Activated naive CD4-positive, alpha-beta T cell treated with anti-CD3 and anti-CD28 coated beads, Interleukin-2, amount 10 ng/mL, durations not matched to agents 7 days and 5 days (primary cell): ENCODE measurements around the gene NHLRC3.
"Not testable (repeated sequence)": the region's sequence is repeated elsewhere in the genome, so short reads cannot be mapped to it uniquely, and the experiment has no call there.

ENCODE experiments used
- CTCF ChIA-PET: fragments of 350-600 bp; sonication (Branson Sonifier 250); formaldehyde crosslinking; loops from one replicate; lab custom pipeline; 2021; ENCODE audit warnings: antibody characterized with exemption; lab: Charles Lee
- DNase-seq: peaks from one replicate; pipeline ENCODE4 v3.0.0-alpha.2; 2020
- H3K27ac Mint-ChIP-seq: one replicate; pipeline ENCODE4 v1.8.0; 2021; ENCODE audit warnings: mild to moderate bottlenecking, moderate library complexity, mixed read lengths
- H3K27me3 Mint-ChIP-seq: one replicate; pipeline ENCODE4 v1.8.0; 2021; ENCODE audit warnings: mild to moderate bottlenecking, mixed read lengths
- H3K36me3 Mint-ChIP-seq: one replicate; pipeline ENCODE4 v1.8.0; 2021; ENCODE audit warnings: mixed read lengths
- H3K4me1 Mint-ChIP-seq: one replicate; pipeline ENCODE4 v1.8.0; 2021; ENCODE audit warnings: mixed read lengths
- H3K4me3 Mint-ChIP-seq: one replicate; pipeline ENCODE4 v1.8.0; 2021; ENCODE audit warnings: mild to moderate bottlenecking, moderate library complexity, mixed read lengths
- H3K9me3 Mint-ChIP-seq: one replicate; pipeline ENCODE4 v1.8.0; 2021; ENCODE audit warnings: mixed read lengths

Gene NHLRC3

DNA sequence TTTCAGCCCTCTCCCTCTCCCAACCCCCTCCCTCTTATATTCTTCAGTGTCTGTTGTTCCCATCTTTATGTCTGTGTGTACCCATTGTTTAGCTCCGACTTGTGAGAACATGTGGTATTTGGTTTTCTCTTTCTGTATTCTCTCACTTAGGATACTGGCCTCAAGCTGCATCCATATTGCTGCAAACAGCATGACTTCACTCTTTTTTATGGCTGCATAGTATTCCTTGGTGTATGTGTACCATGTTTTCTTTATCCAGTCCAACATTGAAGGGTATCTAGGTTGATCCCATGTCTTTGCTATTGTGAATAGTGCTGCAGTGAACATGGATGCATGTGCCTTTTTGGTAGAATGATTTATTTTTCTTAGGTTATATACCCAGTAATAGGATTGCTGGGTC, 17.8 kb downstream of the NHLRC3 start:
- CTCF ChIA-PET, result no interaction called here
- H3K4me3 Mint-ChIP-seq, result no peak overlapping the region

GRCh38 chr13:39058040-39058439, 19.8 kb downstream of the NHLRC3 start:
- Mint-ChIP-seq H3K9me3 (peaks cover 4% of the 10 kb centered on the region), H3K27me3 (no peaks in the 10 kb centered on the region), H3K36me3 (peaks cover 10% of the 10 kb centered on the region), H3K27ac (no peak overlapping the region), H3K4me1 (peaks cover 3% of the 10 kb centered on the region), H3K4me3 (no peak overlapping the region)
- no peak for DNase-seq
- CTCF ChIA-PET, result no interaction called here

More for the DNA sequence above, 17.8 kb downstream of the NHLRC3 start:
- DNase-seq, result no peak
- Mint-ChIP-seq H3K36me3 (peaks cover 10% of the 10 kb centered on the region), H3K27ac (no peak overlapping the region), H3K27me3 (no peaks in the 10 kb centered on the region), H3K4me1 (peaks cover 3% of the 10 kb centered on the region), H3K9me3 (peaks cover 4% of the 10 kb centered on the region)

DNA sequence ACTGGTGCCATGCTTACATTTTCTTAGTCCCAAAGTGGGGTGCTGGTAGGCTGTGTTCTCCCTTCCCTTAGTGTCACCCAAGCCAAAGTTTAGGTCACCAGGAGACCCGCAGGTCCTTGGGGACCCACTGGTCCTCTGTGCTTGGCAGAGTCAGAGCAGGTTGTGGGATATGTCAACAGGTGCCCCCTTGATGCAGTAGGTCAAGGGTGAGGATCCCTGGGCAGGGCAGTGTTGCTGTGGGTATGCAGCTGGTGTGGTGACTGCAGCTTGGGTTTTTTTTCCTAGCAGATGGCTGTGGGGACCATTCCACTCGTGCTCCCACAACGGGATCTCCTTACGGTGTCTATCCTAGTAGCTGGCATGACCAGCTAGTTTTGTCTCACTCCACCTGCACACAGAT, 23.7 kb downstream of the NHLRC3 start:
- H3K36me3 Mint-ChIP-seq, result peaks cover 5% of the 10 kb centered on the region

GRCh38 chr13:39072842-39073241, 34.6 kb downstream of the NHLRC3 start:
- H3K36me3 Mint-ChIP-seq, result no peaks in the 10 kb centered on the region
- no peaks in the 10 kb centered on the region for H3K4me1 Mint-ChIP-seq
- H3K9me3 Mint-ChIP-seq, result no peaks in the 10 kb centered on the region
- no peak for DNase-seq
- no peak overlapping the region for H3K27ac Mint-ChIP-seq
- no peak overlapping the region for H3K4me3 Mint-ChIP-seq
- CTCF ChIA-PET, result no interaction called here
- peaks cover 11% of the 10 kb centered on the region for H3K27me3 Mint-ChIP-seq

More for the DNA sequence above, 23.7 kb downstream of the NHLRC3 start:
- DNase-seq, result no peak
- Mint-ChIP-seq H3K27ac (no peak overlapping the region), H3K9me3 (peaks cover 1% of the 10 kb centered on the region), H3K27me3 (no peaks in the 10 kb centered on the region), H3K4me3 (no peak overlapping the region), H3K4me1 (peaks cover 3% of the 10 kb centered on the region)
- CTCF ChIA-PET, result no interaction called here

GRCh38 chr13:39073983-39074382, 35.7 kb downstream of the NHLRC3 start:
- CTCF ChIA-PET, result no interaction called here
- DNase-seq, result no peak
- Mint-ChIP-seq H3K27ac (no peak overlapping the region), H3K4me1 (no peaks in the 10 kb centered on the region), H3K4me3 (no peak overlapping the region), H3K9me3 (no peaks in the 10 kb centered on the region), H3K36me3 (no peaks in the 10 kb centered on the region), H3K27me3 (peaks cover 11% of the 10 kb centered on the region)

GRCh38 chr13:39086251-39086945, 48.1 kb downstream of the NHLRC3 start:
- CTCF ChIA-PET, H3K36me3 Mint-ChIP-seq, H3K27me3 Mint-ChIP-seq, H3K4me1 Mint-ChIP-seq, H3K27ac Mint-ChIP-seq, H3K9me3 Mint-ChIP-seq, H3K4me3 Mint-ChIP-seq, DNase-seq: not testable (repeated sequence)

DNA sequence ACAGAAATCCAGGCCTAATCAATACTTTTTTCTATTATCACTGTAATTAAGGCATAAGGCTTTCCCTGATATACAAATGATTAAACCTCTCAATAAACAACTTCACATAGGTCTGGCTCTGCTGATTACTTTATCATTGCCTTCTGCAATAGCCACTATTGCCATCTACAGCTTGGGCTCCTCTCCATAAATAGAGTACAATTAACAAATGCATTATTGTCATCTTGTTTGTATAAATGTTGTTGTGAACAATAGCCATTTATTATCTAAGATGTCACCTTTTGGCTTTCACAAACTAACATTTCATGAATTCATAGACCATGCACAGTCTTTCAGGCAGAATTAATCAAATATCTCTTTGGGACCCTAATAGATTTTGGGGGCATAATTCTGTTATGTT, 53.3 kb downstream of the NHLRC3 start:
- no peaks in the 10 kb centered on the region for H3K27me3 Mint-ChIP-seq
- CTCF ChIA-PET, result no interaction called here
- H3K9me3 Mint-ChIP-seq, result no peaks in the 10 kb centered on the region
- DNase-seq, result no peak
- no peak overlapping the region for H3K27ac Mint-ChIP-seq
- no peak overlapping the region for H3K4me3 Mint-ChIP-seq
- no peaks in the 10 kb centered on the region for H3K36me3 Mint-ChIP-seq
- peaks cover 4% of the 10 kb centered on the region for H3K4me1 Mint-ChIP-seq

DNA sequence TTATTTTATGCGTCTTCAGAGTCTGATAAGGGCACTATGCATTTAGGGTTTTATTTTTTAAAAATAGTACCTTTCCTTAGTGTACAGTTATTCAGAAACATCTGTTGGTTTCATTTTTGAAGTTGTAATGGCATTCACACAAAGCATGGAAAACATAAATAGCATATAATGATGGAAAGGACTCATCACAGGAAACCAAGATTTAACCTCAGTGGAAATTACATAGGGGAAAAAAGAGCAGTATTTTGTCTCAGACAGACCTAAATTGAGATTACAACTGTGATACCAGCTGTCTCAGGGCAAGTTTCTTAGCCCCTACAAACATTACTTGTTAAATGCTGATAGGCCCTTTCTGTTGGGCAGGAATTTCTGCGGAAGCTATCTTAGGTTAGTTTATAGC, 57.2 kb downstream of the NHLRC3 start:
- H3K36me3 Mint-ChIP-seq, result no peaks in the 10 kb centered on the region
- DNase-seq, result no peak
- H3K4me1 Mint-ChIP-seq, result peaks cover 4% of the 10 kb centered on the region
- H3K27ac Mint-ChIP-seq, result no peak overlapping the region
- no peak overlapping the region for H3K4me3 Mint-ChIP-seq
- no peaks in the 10 kb centered on the region for H3K27me3 Mint-ChIP-seq
- H3K9me3 Mint-ChIP-seq, result no peaks in the 10 kb centered on the region
- CTCF ChIA-PET, result interaction anchor here (0.8 kb wide), 1 partner anchor 516 kb away, joined by 3 read pairs; no protein-coding TSS in a partner anchor

DNA sequence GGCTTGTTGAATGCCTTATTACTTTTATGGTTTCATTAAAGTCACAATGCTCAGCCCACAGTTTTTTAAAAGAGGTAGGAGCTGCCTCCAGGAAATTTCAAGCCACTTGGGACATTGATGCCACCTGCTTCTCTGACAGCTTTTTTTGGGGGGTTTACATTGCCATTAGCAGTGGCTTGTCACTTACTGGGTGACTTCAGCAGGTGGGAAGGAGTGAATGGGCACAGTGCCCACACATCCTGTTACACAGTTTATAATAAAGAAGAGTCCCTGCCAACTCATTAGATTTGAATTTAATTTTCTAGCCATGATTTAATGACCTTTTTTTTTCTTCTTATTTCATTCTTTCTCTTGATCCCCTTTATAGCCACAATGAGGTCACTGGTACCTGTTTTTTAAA, 61.0 kb downstream of the NHLRC3 start:
- H3K9me3 Mint-ChIP-seq, result no peaks in the 10 kb centered on the region
- DNase-seq, result no peak
- H3K4me1 Mint-ChIP-seq, result peaks cover 4% of the 10 kb centered on the region
- H3K36me3 Mint-ChIP-seq, result no peaks in the 10 kb centered on the region
- CTCF ChIA-PET, result no interaction called here
- no peaks in the 10 kb centered on the region for H3K27me3 Mint-ChIP-seq
- H3K4me3 Mint-ChIP-seq, result no peak overlapping the region
- no peak overlapping the region for H3K27ac Mint-ChIP-seq
